NCI-H1436 (cell line): ENCODE data around the gene BST1.
"Not testable (repeated sequence)": the region's sequence is repeated elsewhere in the genome, so short reads cannot be mapped to it uniquely, and the experiment has no call there.

ENCODE experiments used
- DNase-seq: peaks from one replicate; lab custom pipeline; 2025; lab: John Stamatoyannopoulos, UW

Gene BST1

DNA sequence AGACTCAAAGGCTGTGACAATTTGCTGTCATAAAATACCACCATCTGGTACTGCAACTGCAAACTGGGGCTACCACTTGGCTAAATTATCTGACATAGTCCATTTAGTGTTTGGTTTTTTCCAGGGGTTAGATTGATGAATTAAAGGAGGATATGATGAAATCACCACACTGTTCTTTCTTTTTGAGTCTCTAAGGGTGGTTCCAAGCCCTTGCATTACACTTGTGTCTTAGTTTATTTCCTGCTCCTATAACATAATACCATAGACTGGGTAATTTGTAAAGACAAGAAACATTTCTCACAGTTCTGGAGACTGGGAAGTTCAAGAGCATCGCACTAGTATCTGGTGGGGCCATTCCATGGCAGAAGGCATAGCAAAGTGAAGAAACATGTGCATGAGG lies 43.2 kb downstream of the BST1 start:
- no peak for DNase-seq

DNA sequence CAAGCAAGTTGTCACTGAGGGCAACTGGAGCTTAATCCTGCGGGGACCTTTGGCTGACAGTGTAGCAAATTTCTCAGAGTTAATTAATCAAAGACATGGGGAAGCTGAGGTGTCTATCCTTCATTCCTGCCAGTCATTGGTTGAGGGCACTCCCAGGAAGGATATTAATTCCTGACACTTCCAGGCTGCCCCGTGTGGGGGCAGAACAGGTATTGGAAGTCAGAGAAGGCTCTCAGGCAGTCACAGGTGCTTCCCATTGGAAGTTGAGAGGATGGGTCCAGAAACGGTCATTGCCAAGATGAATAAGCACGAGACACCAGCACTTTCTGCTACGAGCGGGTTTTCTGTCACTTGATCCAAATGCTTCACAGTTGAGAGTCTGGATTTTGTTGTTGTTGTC lies 46.1 kb downstream of the BST1 start:
- no peak for DNase-seq

DNA sequence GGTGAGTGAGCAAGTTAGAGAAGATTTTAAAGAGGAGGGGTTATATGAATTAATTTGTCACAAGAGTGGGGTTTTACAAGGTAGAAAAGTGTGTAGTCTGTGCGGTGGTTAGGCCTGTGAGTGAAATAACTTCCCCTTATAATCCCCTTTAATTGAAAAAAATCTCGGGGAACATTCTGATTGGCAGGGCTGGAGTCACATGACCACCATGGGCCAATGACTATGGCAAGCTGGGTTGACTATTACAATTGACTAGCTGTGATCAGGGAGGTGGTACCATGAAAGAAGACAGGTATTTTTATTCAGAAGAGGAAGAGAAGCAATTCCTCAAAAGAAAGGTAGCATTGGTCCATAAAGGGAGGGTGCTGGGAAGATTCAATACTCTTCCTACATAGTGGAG lies 48.3 kb downstream of the BST1 start:
- DNase-seq = no peak

DNA sequence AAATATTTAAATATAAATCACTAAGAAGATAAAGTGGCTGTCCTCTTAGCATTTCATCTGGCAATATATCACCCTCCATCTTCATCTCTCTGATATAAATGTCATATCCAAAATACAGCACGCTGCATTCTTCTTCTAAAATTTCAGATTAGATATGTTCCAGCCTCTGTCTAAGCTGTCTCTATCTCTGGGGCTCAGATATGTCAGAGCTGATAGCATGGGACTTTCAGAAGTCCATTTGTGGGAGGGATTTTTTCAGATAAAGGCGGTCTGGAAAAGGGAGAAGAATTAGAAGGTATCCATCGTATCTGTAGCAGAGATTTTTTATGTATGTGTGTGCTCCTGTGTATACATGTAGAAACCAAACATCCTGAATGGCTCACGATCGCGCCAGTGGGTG lies 50.2 kb downstream of the BST1 start:
- no peak for DNase-seq

DNA sequence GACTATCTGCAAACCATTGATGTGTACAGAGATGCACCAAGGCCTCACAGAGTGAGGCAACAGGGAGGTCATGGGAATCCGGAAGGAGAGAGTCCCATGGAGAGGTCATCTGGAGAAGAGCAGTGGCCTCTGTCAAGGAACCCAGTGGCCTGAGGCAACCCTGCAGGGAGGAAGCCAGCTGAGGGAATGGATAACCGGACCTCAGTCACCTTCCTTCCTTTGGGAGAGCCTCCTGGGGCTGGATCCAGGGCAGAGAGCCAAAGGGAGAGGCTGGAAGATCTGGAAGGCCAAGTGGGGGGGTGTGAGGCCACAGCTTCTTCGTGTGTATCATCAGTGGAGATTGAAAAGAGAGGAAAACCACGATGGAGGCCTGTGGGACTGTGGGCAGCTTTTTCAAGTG lies 50.9 kb downstream of the BST1 start:
- DNase-seq = no peak

DNA sequence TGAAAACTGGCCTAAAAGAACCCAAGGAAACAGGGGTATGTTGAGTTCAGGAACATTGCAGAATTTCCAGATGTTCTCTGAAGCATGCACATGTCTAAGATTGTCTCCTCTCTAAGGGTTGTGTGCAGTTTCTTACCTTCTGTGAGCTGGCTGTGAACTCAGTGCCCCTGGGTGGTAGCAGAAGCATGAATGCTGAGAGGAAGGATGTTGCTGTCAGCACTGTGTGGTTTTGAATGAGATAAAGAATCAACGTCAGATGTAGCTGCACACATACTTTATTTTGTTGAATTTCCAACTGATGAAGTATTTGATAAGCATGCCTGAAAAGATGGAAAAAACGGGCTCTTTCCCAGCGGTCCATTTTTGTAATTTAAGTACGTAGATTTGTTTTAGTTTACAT lies 51.5 kb downstream of the BST1 start:
- no peak for DNase-seq

DNA sequence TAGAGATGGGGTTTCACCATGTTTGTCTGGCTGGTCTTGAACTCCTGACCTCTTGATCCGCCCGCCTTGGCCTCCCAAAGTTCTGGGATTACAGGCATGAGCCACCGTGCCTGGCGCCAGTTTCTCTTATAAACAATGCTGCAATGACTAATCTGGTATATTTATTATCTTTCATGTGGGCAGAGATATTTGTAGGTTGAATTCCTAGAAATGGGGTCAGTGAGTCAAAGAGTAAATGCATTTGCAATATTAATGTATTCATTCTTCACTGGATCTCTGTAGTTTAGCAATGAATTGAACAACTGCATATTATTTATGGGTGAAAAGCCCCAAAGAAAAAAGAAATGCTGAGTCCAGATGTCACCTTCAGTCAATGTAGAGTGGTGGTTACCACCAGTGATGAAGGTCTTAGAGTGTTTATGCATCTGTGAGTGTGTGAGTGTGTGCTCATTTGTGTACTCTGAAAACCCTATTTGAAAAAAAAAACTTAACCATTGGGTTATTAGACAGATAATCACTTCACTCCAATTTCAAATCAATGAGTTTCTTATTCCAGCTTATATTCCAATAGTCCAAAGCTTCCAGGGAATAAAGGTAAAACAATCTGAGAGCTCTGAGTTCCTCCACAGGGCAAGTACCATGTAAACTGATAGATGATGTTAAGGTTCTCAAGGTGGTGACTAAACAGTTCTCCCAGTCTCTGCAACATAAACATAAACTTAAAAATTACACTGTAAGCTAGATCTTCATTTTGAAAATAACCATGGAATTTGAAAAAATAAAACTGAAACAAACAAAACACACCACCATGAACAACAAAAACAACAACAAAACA lies 52.7 kb downstream of the BST1 start:
- DNase-seq = no peak

DNA sequence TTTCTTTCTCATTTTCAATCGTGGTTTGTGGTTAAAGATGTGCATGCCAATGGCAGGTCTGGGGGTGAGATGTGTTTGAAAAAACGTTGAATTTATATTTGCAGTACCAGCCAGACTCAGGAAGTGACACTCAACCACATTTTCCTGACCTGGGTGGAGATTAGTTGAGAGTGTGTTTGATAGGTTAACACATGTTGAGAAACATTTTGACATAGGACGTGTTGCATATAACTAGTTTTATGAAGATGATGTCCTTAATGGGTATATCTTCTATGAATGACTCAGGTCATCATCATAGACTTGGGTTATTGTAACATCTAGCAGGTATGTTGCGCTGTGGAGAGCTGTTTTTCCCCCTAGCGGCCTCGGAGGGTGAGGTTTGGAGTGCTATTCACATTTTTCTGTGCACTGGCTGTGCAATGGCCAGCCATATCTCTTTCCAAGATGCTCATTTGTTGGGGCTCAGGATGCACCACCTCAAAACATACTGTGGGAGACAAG lies 53.5 kb downstream of the BST1 start:
- no peak for DNase-seq

DNA sequence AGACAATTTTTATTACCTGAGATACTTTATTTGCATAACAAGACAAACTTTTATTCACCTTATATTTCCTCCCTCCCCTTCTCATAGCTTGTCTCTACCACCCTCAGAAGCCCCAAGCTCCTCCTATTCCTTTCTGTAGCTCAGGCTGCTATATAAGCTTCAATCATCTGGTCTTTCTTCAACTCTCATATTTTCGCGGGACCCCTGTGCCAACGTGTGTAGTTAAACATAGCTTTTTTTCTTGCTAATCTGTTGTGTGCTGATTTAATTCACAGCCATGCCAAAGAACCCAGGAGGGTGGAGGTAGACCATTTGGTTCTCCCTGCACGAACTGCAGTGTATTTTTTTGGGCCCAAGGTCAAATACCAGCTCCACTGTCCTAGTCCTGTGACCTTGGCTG lies 54.2 kb downstream of the BST1 start:
- no peak for DNase-seq

DNA sequence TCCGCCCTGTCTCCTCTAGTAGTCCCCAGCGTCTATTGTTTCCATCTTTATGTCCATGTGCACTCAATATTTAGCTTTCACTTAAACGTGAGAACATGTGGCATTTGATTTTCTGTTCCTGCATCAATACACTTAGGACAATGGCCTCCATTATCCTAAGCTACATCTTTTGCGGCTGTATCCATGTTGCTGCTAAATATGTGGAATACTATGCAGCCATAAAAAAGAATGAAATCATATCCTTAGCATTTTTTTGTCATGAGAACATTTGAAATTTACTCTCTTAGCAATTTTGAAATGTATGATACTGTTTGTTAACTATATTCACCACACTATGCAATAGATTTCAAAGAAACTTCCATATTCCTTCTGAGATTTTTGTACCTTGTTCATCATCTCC lies 55.4 kb downstream of the BST1 start:
- no peak for DNase-seq

DNA sequence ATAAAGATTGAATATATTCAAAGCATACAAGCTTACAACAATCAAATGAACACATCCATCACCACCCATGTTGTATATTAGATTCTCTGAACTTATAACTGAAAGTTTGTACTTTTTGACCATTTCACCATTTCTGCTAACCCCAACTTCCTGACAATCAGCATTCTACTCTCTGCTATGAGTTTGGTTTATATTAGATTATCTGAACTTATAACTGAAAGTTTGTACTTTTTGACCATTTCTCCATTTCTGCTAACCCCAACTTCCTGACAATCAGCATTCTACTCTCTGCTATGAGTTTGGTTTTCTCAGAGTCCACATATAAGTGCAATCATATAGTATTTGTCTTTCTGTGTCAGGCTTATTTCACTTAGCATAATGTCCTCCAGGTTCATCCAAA lies 59.6 kb downstream of the BST1 start:
- not testable (repeated sequence) for DNase-seq

DNA sequence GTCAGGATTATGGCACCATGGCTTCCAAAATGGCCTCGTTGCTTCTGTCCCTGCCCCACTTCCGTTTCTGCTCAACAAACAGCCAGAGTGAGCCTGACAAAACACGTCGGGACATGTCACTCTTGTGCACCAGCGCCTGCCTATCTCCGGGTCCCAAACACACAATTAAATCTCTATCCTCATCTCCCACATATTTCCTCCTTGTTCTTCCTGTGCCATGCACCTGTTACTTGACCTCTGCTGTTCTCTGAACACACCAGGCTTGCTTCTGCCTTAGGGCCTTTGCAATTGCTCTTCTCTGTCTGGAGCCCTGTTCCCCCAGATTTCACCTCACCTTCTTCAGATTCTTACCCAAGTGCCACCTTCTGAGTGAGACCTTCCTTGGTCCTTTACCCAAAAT lies 62.5 kb downstream of the BST1 start:
- no peak for DNase-seq

DNA sequence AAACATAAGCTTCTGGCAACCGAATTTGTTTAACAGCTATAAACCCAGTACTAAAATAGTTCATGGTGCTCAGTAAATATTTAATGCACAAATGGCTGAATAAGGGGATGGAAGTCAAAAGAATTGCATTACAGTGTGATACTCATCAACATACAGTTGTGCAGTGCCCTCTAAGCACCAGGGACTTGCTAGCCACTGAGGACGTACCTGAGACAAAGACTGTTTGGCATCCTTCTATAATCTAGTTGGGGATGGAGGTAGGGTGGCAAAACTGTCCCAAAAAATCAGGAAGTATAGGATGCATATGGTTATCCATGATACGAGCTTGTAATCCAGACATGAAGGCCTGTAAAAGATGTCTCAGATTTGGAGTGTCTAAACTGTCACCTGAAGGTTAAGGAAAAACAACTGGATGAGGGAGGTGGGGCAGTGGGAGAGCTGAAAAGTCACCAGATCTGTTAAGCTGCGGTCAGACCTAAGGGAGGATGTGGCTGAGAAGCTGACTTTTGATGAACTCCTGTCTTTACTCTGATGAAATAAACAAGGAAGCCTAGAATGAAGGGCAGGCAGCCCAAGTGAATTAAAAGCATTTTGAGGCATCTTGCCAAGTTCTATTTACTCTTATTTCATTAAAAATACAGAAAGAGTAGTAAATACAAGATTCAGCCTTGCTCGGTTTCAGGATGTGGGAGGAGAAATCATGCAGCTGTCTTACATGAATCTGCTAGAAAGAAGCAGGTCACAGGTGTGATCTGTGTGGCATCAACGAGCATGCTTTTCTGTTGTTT lies 63.2 kb downstream of the BST1 start:
- no peak for DNase-seq

DNA sequence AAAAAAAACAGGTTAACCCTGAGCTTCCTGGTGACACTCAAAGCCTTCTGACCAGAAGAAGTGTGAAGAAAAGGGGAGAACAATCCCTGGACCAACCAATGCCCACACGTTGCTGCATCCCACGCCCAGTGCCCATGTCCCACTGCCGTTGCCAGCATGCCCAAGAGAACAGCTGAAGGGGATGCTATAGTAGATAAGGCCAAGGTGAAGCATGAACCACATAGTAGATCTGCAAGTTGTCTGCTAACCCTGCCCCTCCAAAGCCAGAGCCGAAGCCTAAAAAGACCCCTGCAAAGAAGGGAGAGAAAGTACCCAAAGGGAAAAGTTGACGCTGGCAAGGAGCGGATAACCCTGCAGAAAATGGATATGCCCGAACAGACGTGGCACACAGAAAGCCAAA lies 64.0 kb downstream of the BST1 start:
- DNase-seq = no peak

DNA sequence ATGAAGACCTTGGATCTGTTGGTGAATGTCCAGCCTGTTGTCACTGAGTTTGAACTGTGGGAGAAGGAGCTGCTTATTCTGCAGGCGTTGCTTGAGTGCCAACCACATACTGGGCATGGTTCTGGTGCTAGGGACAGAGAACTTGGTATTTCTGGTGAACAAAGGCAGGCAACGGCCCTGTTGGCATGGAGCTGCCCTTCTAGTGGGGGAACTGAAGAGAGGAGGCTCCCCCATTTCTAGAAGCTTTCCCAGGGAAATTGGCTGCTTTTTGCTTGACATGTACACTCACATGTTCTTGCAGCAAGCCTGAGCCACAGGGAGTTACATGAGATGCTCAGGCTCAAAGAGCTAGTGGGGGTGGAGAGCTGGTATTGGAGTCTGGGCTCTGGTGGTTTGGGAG lies 66.3 kb downstream of the BST1 start:
- DNase-seq = no peak

DNA sequence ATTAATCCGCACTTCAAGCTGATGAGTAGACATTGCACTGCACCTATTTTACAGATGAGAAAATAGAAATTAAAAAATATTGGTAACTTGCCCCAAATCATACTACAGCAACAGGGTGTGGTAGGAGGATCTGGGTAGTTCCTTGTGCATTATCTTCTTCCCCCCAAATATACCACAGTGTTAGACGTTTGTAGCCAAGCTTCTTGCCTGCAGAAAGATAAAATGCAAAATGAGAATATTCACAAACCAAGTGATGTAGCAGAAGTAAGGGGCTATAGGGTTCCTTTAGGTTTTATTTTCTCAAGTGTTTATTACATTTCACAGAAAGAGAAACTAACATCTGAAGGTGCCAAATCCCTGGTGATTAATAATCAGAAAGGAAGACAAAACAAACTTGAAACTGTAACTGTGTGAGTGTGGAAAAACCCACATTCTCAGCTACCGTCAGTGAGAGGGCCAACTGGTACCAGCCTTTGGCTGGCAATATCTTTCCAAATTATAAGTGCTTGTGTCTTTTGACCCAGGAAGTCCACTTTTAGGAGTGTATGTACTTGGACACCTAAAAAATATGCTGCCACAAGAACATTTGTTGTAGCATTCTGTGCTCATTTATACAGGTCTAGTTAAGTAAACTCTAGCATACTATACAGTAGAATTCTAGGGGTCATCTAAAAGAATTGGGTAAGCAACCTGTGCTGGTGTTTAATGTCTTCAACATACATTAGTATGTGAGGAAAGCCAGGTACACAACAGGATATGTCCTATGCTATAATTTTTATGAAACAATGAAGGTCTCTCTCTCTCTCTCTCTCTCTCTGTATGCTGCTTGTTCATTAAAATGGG lies 68.6 kb downstream of the BST1 start:
- DNase-seq = no peak

DNA sequence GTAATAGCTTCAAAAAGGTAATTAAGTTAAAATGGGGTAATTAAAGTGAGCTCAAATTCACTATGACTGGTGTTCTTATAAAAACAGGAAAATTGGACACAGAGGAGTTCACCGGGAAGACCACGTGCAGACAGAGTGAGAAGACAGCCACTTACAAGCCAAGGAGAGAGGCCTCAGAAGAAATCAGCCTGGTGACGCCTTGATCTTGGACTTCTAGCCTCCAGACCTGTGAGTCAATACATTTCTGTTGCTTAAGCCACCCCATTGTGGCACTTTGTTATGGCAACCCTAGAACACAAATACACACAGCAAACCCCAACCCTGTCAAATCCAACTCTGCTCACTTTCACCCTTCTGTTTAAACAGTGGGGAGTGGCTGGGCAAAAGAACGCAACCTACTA lies 71.2 kb downstream of the BST1 start:
- no peak for DNase-seq

DNA sequence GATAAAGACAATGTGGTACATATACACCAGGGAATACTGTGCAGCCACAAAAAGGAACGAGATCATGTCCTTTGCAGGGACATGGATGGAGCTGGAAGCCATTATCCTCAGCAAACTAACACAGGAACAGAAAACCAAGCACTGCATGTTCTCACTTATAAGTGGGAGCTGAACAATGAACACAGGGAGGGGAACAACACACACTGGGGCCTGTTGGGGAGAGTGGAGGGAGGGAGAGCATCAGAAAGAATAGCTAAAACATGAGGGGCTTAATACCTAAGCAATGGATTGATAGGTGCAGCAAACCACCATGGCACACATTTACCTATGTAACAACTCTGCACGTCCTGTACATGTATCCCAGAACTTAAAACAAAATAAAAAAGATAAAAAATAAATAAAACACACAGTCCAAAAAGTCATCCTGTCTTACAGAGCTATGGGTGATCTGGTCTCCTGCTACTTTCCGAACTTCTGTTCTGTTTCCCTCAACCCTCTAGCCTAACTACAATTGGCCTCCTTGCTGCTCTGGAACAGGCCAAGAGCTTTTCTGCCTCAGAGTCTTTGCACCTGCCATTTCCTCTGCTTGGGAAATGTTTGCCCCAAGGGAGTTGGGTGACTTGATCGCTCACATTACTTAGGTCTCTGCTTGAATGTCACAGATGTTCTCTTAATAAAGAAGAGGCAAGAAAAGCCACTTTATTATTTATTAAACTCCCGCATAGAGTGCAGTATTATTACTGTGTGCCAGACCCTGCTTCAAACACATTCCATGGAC lies 74.2 kb downstream of the BST1 start:
- no peak for DNase-seq

DNA sequence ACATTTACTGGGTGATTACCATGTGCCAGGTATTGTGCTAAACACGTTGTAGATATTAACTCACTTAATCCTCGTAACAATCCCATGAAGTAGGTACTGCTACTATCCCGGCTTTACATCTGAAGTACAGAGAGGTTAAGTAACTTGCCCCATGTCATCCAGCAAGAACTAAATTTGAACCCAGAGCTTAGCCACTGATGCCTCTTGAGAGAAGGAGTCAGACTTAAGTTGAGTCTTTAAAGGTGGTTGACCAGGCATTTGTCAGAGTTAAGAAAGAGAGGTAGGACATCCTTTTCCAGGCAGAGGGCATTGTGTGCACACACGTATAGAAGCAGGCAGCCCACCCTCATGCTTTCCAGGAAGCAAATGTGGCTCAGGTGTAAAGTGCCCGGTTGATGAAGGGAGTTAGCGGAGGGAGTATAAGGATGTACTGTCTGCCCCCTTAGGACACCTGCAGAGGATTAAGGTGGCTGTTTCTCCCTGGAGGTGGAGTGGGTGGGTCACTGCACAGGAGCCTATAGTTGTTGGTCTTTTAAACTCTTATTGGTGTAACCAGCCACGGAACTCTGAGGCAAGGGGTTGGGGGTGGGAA lies 74.9 kb downstream of the BST1 start:
- DNase-seq = no peak

DNA sequence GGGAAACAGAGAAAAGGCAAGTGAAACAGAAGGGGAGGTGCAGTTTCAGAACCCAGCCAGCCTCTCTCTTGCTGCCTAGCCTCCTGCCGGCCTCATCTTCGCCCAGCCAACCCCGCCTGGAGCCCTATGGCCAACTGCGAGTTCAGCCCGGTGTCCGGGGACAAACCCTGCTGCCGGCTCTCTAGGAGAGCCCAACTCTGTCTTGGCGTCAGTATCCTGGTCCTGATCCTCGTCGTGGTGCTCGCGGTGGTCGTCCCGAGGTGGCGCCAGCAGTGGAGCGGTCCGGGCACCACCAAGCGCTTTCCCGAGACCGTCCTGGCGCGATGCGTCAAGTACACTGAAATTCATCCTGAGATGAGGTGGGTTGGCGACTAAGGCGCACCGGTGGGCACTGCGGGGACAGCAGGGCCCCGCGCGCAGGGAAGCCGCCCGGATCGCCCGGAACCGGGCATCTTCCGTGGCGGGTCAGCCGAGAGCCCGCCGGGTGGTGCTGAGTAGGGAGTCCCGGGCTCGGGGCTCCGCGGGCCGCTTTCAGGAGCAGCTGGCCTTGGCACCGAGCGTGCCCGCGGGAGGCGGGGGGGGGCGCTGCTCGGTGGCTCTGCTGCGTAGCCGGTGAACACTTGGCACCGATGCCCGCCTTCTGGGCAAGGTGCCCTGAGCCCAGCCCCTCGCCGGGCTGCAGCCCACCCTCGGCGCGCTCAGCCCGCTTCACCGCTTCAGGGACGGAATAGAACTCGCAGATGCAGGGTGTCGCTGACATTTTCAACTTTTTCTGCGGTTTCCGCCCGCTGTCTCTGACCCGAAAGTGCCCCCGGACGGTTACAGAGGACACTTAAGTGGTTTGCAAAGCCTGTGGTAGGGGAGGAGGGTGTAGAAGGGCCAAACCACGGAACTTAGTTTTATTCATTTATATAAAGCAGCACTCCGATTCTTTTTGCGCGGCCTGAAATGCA lies 75.7 kb downstream of the BST1 start, which contains the start of gene CD38:
Gene CD38, plus strand, starts transcription at position 40 of the 953 bp plus-strand sequence. Its CDS starts 87 bp downstream, at position 127.
- no peak for DNase-seq
